Measurements from ENCODE around the gene UMOD.

- no peak for TF ChIP-seq EZH2 (IDR thresholded peaks at IDR 0.05; ENCODE audit: borderline replicate concordance, low read depth, low read length, poor library complexity, severe bottlenecking)
- TF ChIP-seq, protein P1, sequence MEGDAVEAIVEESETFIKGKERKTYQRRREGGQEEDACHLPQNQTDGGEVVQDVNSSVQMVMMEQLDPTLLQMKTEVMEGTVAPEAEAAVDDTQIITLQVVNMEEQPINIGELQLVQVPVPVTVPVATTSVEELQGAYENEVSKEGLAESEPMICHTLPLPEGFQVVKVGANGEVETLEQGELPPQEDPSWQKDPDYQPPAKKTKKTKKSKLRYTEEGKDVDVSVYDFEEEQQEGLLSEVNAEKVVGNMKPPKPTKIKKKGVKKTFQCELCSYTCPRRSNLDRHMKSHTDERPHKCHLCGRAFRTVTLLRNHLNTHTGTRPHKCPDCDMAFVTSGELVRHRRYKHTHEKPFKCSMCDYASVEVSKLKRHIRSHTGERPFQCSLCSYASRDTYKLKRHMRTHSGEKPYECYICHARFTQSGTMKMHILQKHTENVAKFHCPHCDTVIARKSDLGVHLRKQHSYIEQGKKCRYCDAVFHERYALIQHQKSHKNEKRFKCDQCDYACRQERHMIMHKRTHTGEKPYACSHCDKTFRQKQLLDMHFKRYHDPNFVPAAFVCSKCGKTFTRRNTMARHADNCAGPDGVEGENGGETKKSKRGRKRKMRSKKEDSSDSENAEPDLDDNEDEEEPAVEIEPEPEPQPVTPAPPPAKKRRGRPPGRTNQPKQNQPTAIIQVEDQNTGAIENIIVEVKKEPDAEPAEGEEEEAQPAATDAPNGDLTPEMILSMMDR (conservative IDR thresholded peaks at IDR 0.05; ENCODE audit: low read depth, low read length) = no peak
Measured at GRCh38 chr16:20377181-20377580, 24.7 kb upstream of the UMOD start.

Data from A673 (cell line).